Left lung (tissue), 14 donors: ENCODE results near the gene TCERG1. TPM values are rescaled to one million over a fixed set of nuclear protein-coding genes. Genes with fewer than 3 reads are reported as not detected.

Experiments
- ATAC-seq: fragments of 200-7000 bp; cut with Tn5 transposase; one replicate; pipeline ENCODE4 v1.9.1; 2020; ENCODE audit warnings: moderate library complexity
- DNase-seq, 4 donors: peaks; one replicate each; pipeline ENCODE4 v3.0.0-alpha.2; 2013 to 2020
- H3K27ac ChIP-seq, 2 donors: fragments of 200-600 bp; sonication (generic) in 1 of 2; one replicate each; pipeline versions ENCODE4 v1.5.0 to v1.8.0; 2020 to 2021
- H3K27me3 ChIP-seq, 2 donors: fragments of 200-600 bp; sonication (generic) in 1 of 2; one replicate each; pipeline versions ENCODE4 v1.5.0 to v1.8.0; 2020 to 2021
- H3K36me3 ChIP-seq, 2 donors: fragments of 200-600 bp; sonication (generic) in 1 of 2; one replicate each; pipeline versions ENCODE4 v1.5.0 to v1.8.0; 2020 to 2021
- H3K4me1 ChIP-seq, 2 donors: fragments of 200-600 bp; one replicate each; pipeline ENCODE4 v1.8.0; 2021
- H3K4me3 ChIP-seq, 2 donors: fragments of 200-600 bp; sonication (generic) in 1 of 2; one replicate each; pipeline versions ENCODE4 v1.5.0 to v1.8.0; 2020 to 2021; ENCODE audit warnings: mild to moderate bottlenecking in 1 of 2
- H3K9me3 ChIP-seq, 2 donors: fragments of 200-600 bp; sonication (generic) in 1 of 2; one replicate each; pipeline versions ENCODE4 v1.5.0 to v1.8.0; 2020 to 2021
- intact Hi-C, 2 donors: fragments of 100-400 bp; cut with DNase I; formaldehyde crosslinking; loops; one replicate each; pipeline versions ENCODE4 v1.11.2 to v1.14.2; 2022
- long read RNA-seq, 12 donors: library from polyadenylated mRNA in 2 of 12; unstranded in 2 of 12; transcript quantifications; one replicate each; pipeline ENCODE4 v2.0.0 and lab custom pipeline, GENCODE V29; 2019 to 2026
- polyA plus RNA-seq, 6 donors: library from polyadenylated mRNA; unstranded; fragments of 120-200 nt; gene quantifications; one replicate each; pipeline ENCODE4 v1.2.1, GENCODE V29; 2013; ENCODE audit not compliant: insufficient read length in 6 of 6
- total RNA-seq, 2 donors: library from RNA; stranded (reverse); fragmentation: NEBNext Ultra II Directional; extraction: Animal tissue kit (Norgen Biotek cat#: 25700); gene quantifications; one replicate each; pipeline ENCODE4 v1.2.1, GENCODE V29; 2021
- TF ChIP-seq, protein P1 (sequence below), 2 donors: fragments of 200-600 bp; sonication (generic) in 1 of 2; IDR thresholded peaks; one replicate each; pipeline versions ENCODE4 v1.5.0 to v1.8.0; 2021; ENCODE audit warnings: antibody characterized with exemption in 2 of 2
- donor health status: DM: no; HTN: yes; CAD: no.
- donor health status: DM: no; HTN: no; CAD: no.

The TCERG1 gene
- 10 to 100 TPM; 34.0 to 48.9 TPM for total RNA-seq
- 100 to 1,000 TPM; 120 to 163 (median 149) TPM for polyA plus RNA-seq
- long read RNA-seq, donor 1, partial matches to known transcripts, result 33 of 41 reads
- long read RNA-seq, donor 1, other reads (novel, unspliced or antisense), result 0 of 41 reads
- long read RNA-seq, donor 2, transcript TCERG1-207 (11 exons, 1,984 nt), result major isoform, 5 of 44 reads
- long read RNA-seq, donor 2, partial matches to known transcripts, result 35 of 44 reads
- long read RNA-seq, donor 2, other reads (novel, unspliced or antisense), result 0 of 44 reads
- long read RNA-seq, donor 3, partial matches to known transcripts, result 27 of 30 reads
- long read RNA-seq, donor 3, other reads (novel, unspliced or antisense), result 0 of 30 reads
- long read RNA-seq, donor 4, partial matches to known transcripts, result 5 of 5 reads
- long read RNA-seq, donor 4, other reads (novel, unspliced or antisense), result 0 of 5 reads
- long read RNA-seq, donor 5, partial matches to known transcripts, result 12 of 21 reads
- long read RNA-seq, donor 5, other reads (novel, unspliced or antisense), result 0 of 21 reads
- long read RNA-seq, donor 6, partial matches to known transcripts, result 8 of 16 reads
- long read RNA-seq, donor 6, other reads (novel, unspliced or antisense), result 0 of 16 reads
- long read RNA-seq, donor 7, partial matches to known transcripts, result 0 of 9 reads
- long read RNA-seq, donor 7, other reads (novel, unspliced or antisense), result 0 of 9 reads
- long read RNA-seq, donor 8, full-length matches to known transcripts, result 8 of 18 reads
- long read RNA-seq, donor 8, partial matches to known transcripts, result 10 of 18 reads
- long read RNA-seq, donor 8, other reads (novel, unspliced or antisense), result 0 of 18 reads
- long read RNA-seq, donor 9, result 0 reads
- long read RNA-seq, donor 10, partial matches to known transcripts, result 4 of 4 reads
- long read RNA-seq, donor 10, other reads (novel, unspliced or antisense), result 0 of 4 reads
- long read RNA-seq, donor 11, partial matches to known transcripts, result 56 of 60 reads
- long read RNA-seq, donor 11, other reads (novel, unspliced or antisense), result 0 of 60 reads
- long read RNA-seq, donor 12, partial matches to known transcripts, result 23 of 29 reads
- long read RNA-seq, donor 12, other reads (novel, unspliced or antisense), result 0 of 29 reads

GRCh38 chr5:146446861-146447733, at the start of gene TCERG1:
Gene TCERG1, plus strand, starts transcription at chr5:146447333. Its CDS starts 17 bp downstream, at chr5:146447350.
- Histone ChIP-seq H3K4me3 (peak within 1 kb of the TSS; percentile 84 to 94), H3K4me1 (peaks cover 20 to 36% of the 10 kb centered on the region in 2 donors), H3K36me3 (no peaks in the 10 kb centered on the region), H3K9me3 (no peaks in the 10 kb centered on the region), H3K27ac (peak within 1 kb of the TSS; percentile 84 to 95), H3K27me3 (no peaks in the 10 kb centered on the region)
- ATAC-seq, result peak; percentile 97
- TF ChIP-seq, protein P1, sequence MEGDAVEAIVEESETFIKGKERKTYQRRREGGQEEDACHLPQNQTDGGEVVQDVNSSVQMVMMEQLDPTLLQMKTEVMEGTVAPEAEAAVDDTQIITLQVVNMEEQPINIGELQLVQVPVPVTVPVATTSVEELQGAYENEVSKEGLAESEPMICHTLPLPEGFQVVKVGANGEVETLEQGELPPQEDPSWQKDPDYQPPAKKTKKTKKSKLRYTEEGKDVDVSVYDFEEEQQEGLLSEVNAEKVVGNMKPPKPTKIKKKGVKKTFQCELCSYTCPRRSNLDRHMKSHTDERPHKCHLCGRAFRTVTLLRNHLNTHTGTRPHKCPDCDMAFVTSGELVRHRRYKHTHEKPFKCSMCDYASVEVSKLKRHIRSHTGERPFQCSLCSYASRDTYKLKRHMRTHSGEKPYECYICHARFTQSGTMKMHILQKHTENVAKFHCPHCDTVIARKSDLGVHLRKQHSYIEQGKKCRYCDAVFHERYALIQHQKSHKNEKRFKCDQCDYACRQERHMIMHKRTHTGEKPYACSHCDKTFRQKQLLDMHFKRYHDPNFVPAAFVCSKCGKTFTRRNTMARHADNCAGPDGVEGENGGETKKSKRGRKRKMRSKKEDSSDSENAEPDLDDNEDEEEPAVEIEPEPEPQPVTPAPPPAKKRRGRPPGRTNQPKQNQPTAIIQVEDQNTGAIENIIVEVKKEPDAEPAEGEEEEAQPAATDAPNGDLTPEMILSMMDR (IDR thresholded peaks at IDR 0.05), result peak; percentile 56 to 72
- DNase-seq, result peak; percentile 96 to 100 (median 99)
- intact Hi-C loops, result no loop called here

DNA sequence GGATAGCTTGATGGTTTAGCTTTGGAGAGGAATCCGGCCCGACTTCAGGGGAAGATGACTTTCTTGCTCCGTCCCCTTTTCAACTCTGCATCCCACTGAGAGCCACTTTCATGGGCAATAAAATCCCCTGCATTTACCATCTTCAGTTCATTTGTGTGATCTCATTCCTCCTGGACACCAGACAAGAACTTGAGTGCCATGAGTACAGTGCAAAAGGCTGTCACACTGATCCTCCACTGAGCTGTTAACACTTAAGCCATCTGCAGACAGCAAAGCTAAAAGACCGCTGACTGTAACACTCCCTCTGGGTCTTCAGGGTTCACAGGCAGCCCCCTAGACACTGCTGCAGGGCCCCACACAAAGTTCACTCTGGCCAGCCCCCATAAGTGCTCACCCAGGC, 48.3 kb upstream of the TCERG1 start:
- no peak overlapping the region for H3K27ac ChIP-seq
- H3K4me1 ChIP-seq, result no peaks in the 10 kb centered on the region
- TF ChIP-seq, protein P1 (IDR thresholded peaks at IDR 0.05), result no peak
- ATAC-seq (no peak), DNase-seq (no peak)
- H3K9me3 ChIP-seq, result no peaks in the 10 kb centered on the region
- no peak overlapping the region for H3K4me3 ChIP-seq
- intact Hi-C loops, result no loop called here
- H3K36me3 ChIP-seq, result no peaks in the 10 kb centered on the region
- peaks cover 0 to 28% of the 10 kb centered on the region in 2 donors for H3K27me3 ChIP-seq

DNA sequence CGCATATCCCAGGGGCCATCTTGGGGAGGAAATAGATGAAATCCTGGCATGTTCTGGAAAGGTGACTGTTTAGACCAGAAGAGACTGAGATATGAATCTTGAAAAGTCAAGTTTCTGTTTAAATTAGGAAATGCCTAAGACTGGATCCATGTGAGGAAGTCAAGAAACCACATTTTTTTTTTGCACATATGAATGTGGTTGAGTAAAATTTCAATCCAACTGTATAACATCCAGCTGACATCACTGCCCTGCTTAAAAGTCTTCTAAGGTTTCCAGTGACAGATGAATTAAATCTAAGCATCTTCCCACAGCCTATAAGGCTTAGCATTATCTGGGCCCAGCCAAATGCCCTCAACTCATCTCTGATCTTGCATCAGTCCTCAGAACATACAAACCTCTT, 47.7 kb upstream of the TCERG1 start:
- H3K27ac ChIP-seq, result no peak overlapping the region
- H3K36me3 ChIP-seq, result no peaks in the 10 kb centered on the region
- ATAC-seq (no peak), DNase-seq (no peak)
- H3K4me3 ChIP-seq, result no peak overlapping the region
- intact Hi-C loops, result no loop called here
- H3K4me1 ChIP-seq, result no peaks in the 10 kb centered on the region
- peaks cover 0 to 28% of the 10 kb centered on the region in 2 donors for H3K27me3 ChIP-seq
- TF ChIP-seq, protein P1 (IDR thresholded peaks at IDR 0.05), result no peak
- no peaks in the 10 kb centered on the region for H3K9me3 ChIP-seq

DNA sequence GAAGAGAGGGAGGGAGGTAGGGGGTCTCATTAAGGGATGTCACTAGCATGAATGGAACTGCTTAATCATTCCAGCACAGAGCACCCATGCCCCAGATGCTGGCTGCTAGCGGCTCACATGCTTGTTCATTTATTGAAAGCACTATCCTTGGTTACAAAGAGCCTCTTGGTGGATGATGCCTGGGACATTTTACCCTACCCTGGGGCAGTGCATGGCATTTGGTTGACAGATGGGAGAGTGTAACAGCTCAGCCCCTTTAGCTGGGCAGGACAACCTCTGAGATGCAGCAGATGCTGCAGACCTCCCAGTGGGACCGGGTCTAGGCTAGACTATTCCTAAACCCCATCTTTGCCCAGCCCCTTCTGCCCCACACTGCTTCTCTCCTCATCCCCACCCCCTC, 46.9 kb upstream of the TCERG1 start:
- TF ChIP-seq, protein P1 (IDR thresholded peaks at IDR 0.05), result no peak
- intact Hi-C loops, result no loop called here
- no peaks in the 10 kb centered on the region for H3K4me1 ChIP-seq
- no peak overlapping the region for H3K4me3 ChIP-seq
- ATAC-seq, result no peak
- peaks cover 0 to 28% of the 10 kb centered on the region in 2 donors for H3K27me3 ChIP-seq
- no peak for DNase-seq
- no peaks in the 10 kb centered on the region for H3K9me3 ChIP-seq
- no peak overlapping the region for H3K27ac ChIP-seq
- no peaks in the 10 kb centered on the region for H3K36me3 ChIP-seq
